Gastroesophageal sphincter (tissue), 3 donors: ENCODE results near the gene RERE.

Source experiments
- EP300 ChIP-seq: sonication (generic); formaldehyde crosslinking; IDR thresholded peaks from one replicate; pipeline ENCODE4 v1.6.1; 2017; ENCODE audit warnings: antibody characterized with exemption, mild to moderate bottlenecking
- POLR2A ChIP-seq, 2 donors: fragments of 450-650 bp; IDR thresholded peaks; one replicate each; pipeline ENCODE4 v1.6.1; 2017; ENCODE audit warnings: antibody characterized with exemption in 2 of 2, mild to moderate bottlenecking in 2 of 2, moderate library complexity in 1 of 2
- POLR2AphosphoS5 ChIP-seq: sonication (generic); formaldehyde crosslinking; IDR thresholded peaks from one replicate; pipeline ENCODE4 v1.6.1; 2017; ENCODE audit warnings: antibody characterized with exemption
- TF ChIP-seq, protein P1 (sequence below), 4 experiments: fragments of 200-600 bp in 2 of 4; fragments of 450-650 bp in 2 of 4; sonication (generic) in 1 of 4; IDR thresholded peaks; one replicate each; pipeline ENCODE4 v1.5.1; 2017 to 2019; ENCODE audit warnings: antibody characterized with exemption in 4 of 4, mild to moderate bottlenecking in 2 of 4, moderate library complexity in 2 of 4

DNA sequence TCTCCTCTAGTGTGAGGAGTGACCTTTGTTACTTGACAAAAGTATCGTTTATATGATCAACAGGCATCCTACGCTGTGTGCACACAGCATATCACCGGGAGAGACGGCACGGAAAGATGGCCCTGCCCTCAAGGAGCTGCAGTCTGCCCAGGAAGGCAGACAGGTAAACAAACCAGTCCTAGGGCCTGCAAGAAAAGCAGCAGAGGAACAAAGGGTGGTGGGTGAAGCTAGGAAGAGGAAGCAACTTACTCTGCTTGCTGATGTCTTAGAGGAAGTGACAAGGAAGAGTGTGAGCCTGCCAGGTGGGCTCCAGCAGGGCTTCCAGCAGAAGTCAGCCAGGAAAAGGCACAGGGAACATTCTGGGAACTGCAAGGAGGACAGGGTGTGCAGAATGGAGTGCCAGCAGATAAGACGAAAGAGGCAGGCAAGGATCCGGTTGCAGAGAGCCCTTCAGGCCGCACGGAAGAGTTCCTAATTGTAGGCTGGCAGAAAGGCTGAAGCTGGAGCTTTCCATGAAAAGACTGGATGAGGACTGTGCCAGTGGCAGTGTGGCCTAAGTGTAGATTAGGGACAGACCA, 392.8 kb downstream of the RERE start:
- TF ChIP-seq, protein P1, sequence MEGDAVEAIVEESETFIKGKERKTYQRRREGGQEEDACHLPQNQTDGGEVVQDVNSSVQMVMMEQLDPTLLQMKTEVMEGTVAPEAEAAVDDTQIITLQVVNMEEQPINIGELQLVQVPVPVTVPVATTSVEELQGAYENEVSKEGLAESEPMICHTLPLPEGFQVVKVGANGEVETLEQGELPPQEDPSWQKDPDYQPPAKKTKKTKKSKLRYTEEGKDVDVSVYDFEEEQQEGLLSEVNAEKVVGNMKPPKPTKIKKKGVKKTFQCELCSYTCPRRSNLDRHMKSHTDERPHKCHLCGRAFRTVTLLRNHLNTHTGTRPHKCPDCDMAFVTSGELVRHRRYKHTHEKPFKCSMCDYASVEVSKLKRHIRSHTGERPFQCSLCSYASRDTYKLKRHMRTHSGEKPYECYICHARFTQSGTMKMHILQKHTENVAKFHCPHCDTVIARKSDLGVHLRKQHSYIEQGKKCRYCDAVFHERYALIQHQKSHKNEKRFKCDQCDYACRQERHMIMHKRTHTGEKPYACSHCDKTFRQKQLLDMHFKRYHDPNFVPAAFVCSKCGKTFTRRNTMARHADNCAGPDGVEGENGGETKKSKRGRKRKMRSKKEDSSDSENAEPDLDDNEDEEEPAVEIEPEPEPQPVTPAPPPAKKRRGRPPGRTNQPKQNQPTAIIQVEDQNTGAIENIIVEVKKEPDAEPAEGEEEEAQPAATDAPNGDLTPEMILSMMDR (IDR thresholded peaks at IDR 0.05) = no peak
- TF ChIP-seq POLR2A (IDR thresholded peaks at IDR 0.05) (no peak), POLR2AphosphoS5 (peak; percentile 50), EP300 (no peak)
